Measurements from ENCODE around the gene NFASC.

NFASC gene

GRCh38 chr1:204923201-204923600 is 52.5 kb downstream of the NFASC start:
- peaks cover 23% of the 10 kb centered on the region for H3K4me1 ChIP-seq (ENCODE audit: control insufficient read depth, insufficient read depth, low read length)
- no CpG with 5 or more reads among the region's 10 CpGs for WGBS (ENCODE audit: insufficient coverage, insufficient read length)

GRCh38 chr1:204923626-204924012 is 53.0 kb downstream of the NFASC start:
- Histone ChIP-seq H3K27me3 (ENCODE audit: control insufficient read depth, insufficient read depth, low read length) (no peaks in the 10 kb centered on the region), H3K36me3 (ENCODE audit: control insufficient read depth, insufficient read depth, low read length) (no peaks in the 10 kb centered on the region), H3K27ac (ENCODE audit: low read length) (no peak overlapping the region), H3K9me3 (ENCODE audit: control insufficient read depth, insufficient read depth, low read length) (no peaks in the 10 kb centered on the region), H3K4me1 (ENCODE audit: control insufficient read depth, insufficient read depth, low read length) (peaks cover 26% of the 10 kb centered on the region), H3K4me3 (ENCODE audit: low read length) (no peak overlapping the region)
- DNase-seq (ENCODE audit: low read depth, low spot score): no peak
- WGBS (ENCODE audit: insufficient coverage, insufficient read length): no CpG with 5 or more reads among the region's 4 CpGs

More at GRCh38 chr1:204923201-204923600, 52.5 kb downstream of the NFASC start:
- no peaks in the 10 kb centered on the region for H3K9me3 ChIP-seq (ENCODE audit: control insufficient read depth, insufficient read depth, low read length)
- no peaks in the 10 kb centered on the region for H3K36me3 ChIP-seq (ENCODE audit: control insufficient read depth, insufficient read depth, low read length)
- H3K27ac ChIP-seq (ENCODE audit: low read length): no peak overlapping the region
- no peak overlapping the region for H3K4me3 ChIP-seq (ENCODE audit: low read length)
- no peak for DNase-seq (ENCODE audit: low read depth, low spot score)
- H3K27me3 ChIP-seq (ENCODE audit: control insufficient read depth, insufficient read depth, low read length): no peaks in the 10 kb centered on the region

- no peaks in the 10 kb centered on the region for H3K27me3 ChIP-seq (ENCODE audit: control insufficient read depth, insufficient read depth, low read length)
- no peaks in the 10 kb centered on the region for H3K9me3 ChIP-seq (ENCODE audit: control insufficient read depth, insufficient read depth, low read length)
- no CpG with 5 or more reads among the region's 5 CpGs for WGBS (ENCODE audit: insufficient coverage, insufficient read length)
- no peaks in the 10 kb centered on the region for H3K36me3 ChIP-seq (ENCODE audit: control insufficient read depth, insufficient read depth, low read length)
- peak; percentile 84 for DNase-seq (ENCODE audit: low read depth, low spot score)
- H3K4me3 ChIP-seq (ENCODE audit: low read length): no peak overlapping the region
- H3K4me1 ChIP-seq (ENCODE audit: control insufficient read depth, insufficient read depth, low read length): peaks cover 31% of the 10 kb centered on the region
- no peak overlapping the region for H3K27ac ChIP-seq (ENCODE audit: low read length)
These were observed 53.5 kb downstream of the NFASC start for GRCh38 chr1:204924013-204924759.

- Histone ChIP-seq H3K27ac (ENCODE audit: low read length) (no peak overlapping the region), H3K4me3 (ENCODE audit: low read length) (no peak overlapping the region), H3K27me3 (ENCODE audit: control insufficient read depth, insufficient read depth, low read length) (no peaks in the 10 kb centered on the region), H3K9me3 (ENCODE audit: control insufficient read depth, insufficient read depth, low read length) (no peaks in the 10 kb centered on the region), H3K36me3 (ENCODE audit: control insufficient read depth, insufficient read depth, low read length) (no peaks in the 10 kb centered on the region), H3K4me1 (ENCODE audit: control insufficient read depth, insufficient read depth, low read length) (peaks cover 30% of the 10 kb centered on the region)
- DNase-seq (ENCODE audit: low read depth, low spot score): no peak
- no CpG with 5 or more reads among the region's 1 CpG for WGBS (ENCODE audit: insufficient coverage, insufficient read length)
These were observed 55.0 kb downstream of the NFASC start for GRCh38 chr1:204925701-204926100.

- no peaks in the 10 kb centered on the region for H3K27me3 ChIP-seq (ENCODE audit: control insufficient read depth, insufficient read depth, low read length)
- no peaks in the 10 kb centered on the region for H3K9me3 ChIP-seq (ENCODE audit: control insufficient read depth, insufficient read depth, low read length)
- DNase-seq (ENCODE audit: low read depth, low spot score): no peak
- WGBS (ENCODE audit: insufficient coverage, insufficient read length): no CpG with 5 or more reads among the region's 11 CpGs
- no peak overlapping the region for H3K4me3 ChIP-seq (ENCODE audit: low read length)
- H3K4me1 ChIP-seq (ENCODE audit: control insufficient read depth, insufficient read depth, low read length): peaks cover 23% of the 10 kb centered on the region
- no peaks in the 10 kb centered on the region for H3K36me3 ChIP-seq (ENCODE audit: control insufficient read depth, insufficient read depth, low read length)
- H3K27ac ChIP-seq (ENCODE audit: low read length): no peak overlapping the region
These were observed 57.3 kb downstream of the NFASC start for GRCh38 chr1:204927673-204928641.

GRCh38 chr1:204928671-204929486 is 58.2 kb downstream of the NFASC start:
- peaks cover 16% of the 10 kb centered on the region for H3K4me1 ChIP-seq (ENCODE audit: control insufficient read depth, insufficient read depth, low read length)
- no peaks in the 10 kb centered on the region for H3K27me3 ChIP-seq (ENCODE audit: control insufficient read depth, insufficient read depth, low read length)
- no peaks in the 10 kb centered on the region for H3K9me3 ChIP-seq (ENCODE audit: control insufficient read depth, insufficient read depth, low read length)
- WGBS (ENCODE audit: insufficient coverage, insufficient read length): no CpG with 5 or more reads among the region's 8 CpGs
- H3K27ac ChIP-seq (ENCODE audit: low read length): no peak overlapping the region
- H3K36me3 ChIP-seq (ENCODE audit: control insufficient read depth, insufficient read depth, low read length): no peaks in the 10 kb centered on the region
- no peak for DNase-seq (ENCODE audit: low read depth, low spot score)
- no peak overlapping the region for H3K4me3 ChIP-seq (ENCODE audit: low read length)

- WGBS (ENCODE audit: insufficient coverage, insufficient read length): no CpG with 5 or more reads among the region's 6 CpGs
- no peak overlapping the region for H3K4me3 ChIP-seq (ENCODE audit: low read length)
These were observed 59.0 kb downstream of the NFASC start for GRCh38 chr1:204929487-204930154.

GRCh38 chr1:204930155-204930523 is 59.5 kb downstream of the NFASC start:
- no CpG with 5 or more reads among the region's 3 CpGs for WGBS (ENCODE audit: insufficient coverage, insufficient read length)
- Histone ChIP-seq H3K9me3 (ENCODE audit: control insufficient read depth, insufficient read depth, low read length) (no peaks in the 10 kb centered on the region), H3K36me3 (ENCODE audit: control insufficient read depth, insufficient read depth, low read length) (no peaks in the 10 kb centered on the region), H3K4me3 (ENCODE audit: low read length) (no peak overlapping the region), H3K27ac (ENCODE audit: low read length) (no peak overlapping the region), H3K4me1 (ENCODE audit: control insufficient read depth, insufficient read depth, low read length) (peaks cover 12% of the 10 kb centered on the region), H3K27me3 (ENCODE audit: control insufficient read depth, insufficient read depth, low read length) (no peaks in the 10 kb centered on the region)
- no peak for DNase-seq (ENCODE audit: low read depth, low spot score)

More at GRCh38 chr1:204929487-204930154, 59.0 kb downstream of the NFASC start:
- H3K4me1 ChIP-seq (ENCODE audit: control insufficient read depth, insufficient read depth, low read length): peaks cover 14% of the 10 kb centered on the region
- no peak overlapping the region for H3K27ac ChIP-seq (ENCODE audit: low read length)
- H3K27me3 ChIP-seq (ENCODE audit: control insufficient read depth, insufficient read depth, low read length): no peaks in the 10 kb centered on the region
- no peak for DNase-seq (ENCODE audit: low read depth, low spot score)
- H3K9me3 ChIP-seq (ENCODE audit: control insufficient read depth, insufficient read depth, low read length): no peaks in the 10 kb centered on the region
- H3K36me3 ChIP-seq (ENCODE audit: control insufficient read depth, insufficient read depth, low read length): no peaks in the 10 kb centered on the region

- no CpG with 5 or more reads among the region's 1 CpG for WGBS (ENCODE audit: insufficient coverage, insufficient read length)
- no peak for DNase-seq (ENCODE audit: low read depth, low spot score)
- Histone ChIP-seq H3K4me3 (ENCODE audit: low read length) (no peak overlapping the region), H3K9me3 (ENCODE audit: control insufficient read depth, insufficient read depth, low read length) (no peaks in the 10 kb centered on the region), H3K27ac (ENCODE audit: low read length) (no peak overlapping the region), H3K27me3 (ENCODE audit: control insufficient read depth, insufficient read depth, low read length) (no peaks in the 10 kb centered on the region), H3K36me3 (ENCODE audit: control insufficient read depth, insufficient read depth, low read length) (no peaks in the 10 kb centered on the region), H3K4me1 (ENCODE audit: control insufficient read depth, insufficient read depth, low read length) (peaks cover 11% of the 10 kb centered on the region)
These were observed 60.7 kb downstream of the NFASC start for GRCh38 chr1:204931313-204931712.
